Measurements from ENCODE around the gene ROBO1.

Gene ROBO1

GRCh38 chr3:79170021-79170420 lies 597.8 kb downstream of the ROBO1 start:
- no peak for DNase-seq (ENCODE audit: low read depth in 2 of 2)

- no peak for DNase-seq (ENCODE audit: low read depth in 2 of 2)
These were observed 600.0 kb downstream of the ROBO1 start for GRCh38 chr3:79167651-79168416.

- no peak for DNase-seq (ENCODE audit: low read depth in 2 of 2)
These were observed 605.1 kb downstream of the ROBO1 start for GRCh38 chr3:79162653-79163052.

GRCh38 chr3:79161941-79162340 lies 605.9 kb downstream of the ROBO1 start:
- DNase-seq (ENCODE audit: low read depth in 2 of 2), result no peak

- DNase-seq (ENCODE audit: low read depth in 2 of 2), result no peak
These were observed 607.4 kb downstream of the ROBO1 start for GRCh38 chr3:79160421-79160820.

GRCh38 chr3:79159736-79160135 lies 608.1 kb downstream of the ROBO1 start:
- DNase-seq (ENCODE audit: low read depth in 2 of 2), result no peak

- no peak for DNase-seq (ENCODE audit: low read depth in 2 of 2)
These were observed 610.6 kb downstream of the ROBO1 start for GRCh38 chr3:79157191-79157590.

- DNase-seq (ENCODE audit: low read depth in 2 of 2), result no peak
These were observed 612.9 kb downstream of the ROBO1 start for GRCh38 chr3:79154865-79155264.

- no peak for DNase-seq (ENCODE audit: low read depth in 2 of 2)
These were observed 619.0 kb downstream of the ROBO1 start for GRCh38 chr3:79148786-79149185.

GRCh38 chr3:79146024-79146423 lies 621.8 kb downstream of the ROBO1 start:
- DNase-seq (ENCODE audit: low read depth in 2 of 2), result no peak

GRCh38 chr3:79140708-79141107 lies 627.1 kb downstream of the ROBO1 start:
- DNase-seq (ENCODE audit: low read depth in 2 of 2), result no peak

GRCh38 chr3:79139395-79140068 lies 628.3 kb downstream of the ROBO1 start:
- DNase-seq (ENCODE audit: low read depth in 2 of 2), result no peak

- no peak for DNase-seq (ENCODE audit: low read depth in 2 of 2)
These were observed 642.3 kb downstream of the ROBO1 start for GRCh38 chr3:79125313-79125984.

GRCh38 chr3:79115458-79115857 lies 652.3 kb downstream of the ROBO1 start:
- DNase-seq (ENCODE audit: low read depth in 2 of 2), result no peak

- DNase-seq (ENCODE audit: low read depth in 2 of 2), result no peak
These were observed 653.9 kb downstream of the ROBO1 start for GRCh38 chr3:79113876-79114275.

- DNase-seq (ENCODE audit: low read depth in 2 of 2), result no peak
These were observed 656.3 kb downstream of the ROBO1 start for GRCh38 chr3:79111375-79112052.

GRCh38 chr3:79109754-79110153 lies 658.0 kb downstream of the ROBO1 start:
- no peak for DNase-seq (ENCODE audit: low read depth in 2 of 2)

- DNase-seq (ENCODE audit: low read depth in 2 of 2), result no peak
These were observed 664.5 kb downstream of the ROBO1 start for GRCh38 chr3:79103307-79103706.

GRCh38 chr3:79097964-79098660 lies 669.7 kb downstream of the ROBO1 start:
- DNase-seq (ENCODE audit: low read depth in 2 of 2), result no peak

GRCh38 chr3:79094654-79095053 lies 673.1 kb downstream of the ROBO1 start:
- no peak for DNase-seq (ENCODE audit: low read depth in 2 of 2)

GRCh38 chr3:79086514-79086913 lies 681.3 kb downstream of the ROBO1 start:
- peak in 1 of 2 donors; percentile 2 for DNase-seq (ENCODE audit: low read depth in 2 of 2)

- no peak for DNase-seq (ENCODE audit: low read depth in 2 of 2)
These were observed 682.6 kb downstream of the ROBO1 start for GRCh38 chr3:79085171-79085570.
